LoVo (cell line): ENCODE measurements around the gene ZNRF1.

Source experiments
- DNase-seq: peaks from one replicate; pipeline ENCODE4 v3.0.0-alpha.2; 2016; ENCODE audit warnings: low spot score

ZNRF1 gene

DNA sequence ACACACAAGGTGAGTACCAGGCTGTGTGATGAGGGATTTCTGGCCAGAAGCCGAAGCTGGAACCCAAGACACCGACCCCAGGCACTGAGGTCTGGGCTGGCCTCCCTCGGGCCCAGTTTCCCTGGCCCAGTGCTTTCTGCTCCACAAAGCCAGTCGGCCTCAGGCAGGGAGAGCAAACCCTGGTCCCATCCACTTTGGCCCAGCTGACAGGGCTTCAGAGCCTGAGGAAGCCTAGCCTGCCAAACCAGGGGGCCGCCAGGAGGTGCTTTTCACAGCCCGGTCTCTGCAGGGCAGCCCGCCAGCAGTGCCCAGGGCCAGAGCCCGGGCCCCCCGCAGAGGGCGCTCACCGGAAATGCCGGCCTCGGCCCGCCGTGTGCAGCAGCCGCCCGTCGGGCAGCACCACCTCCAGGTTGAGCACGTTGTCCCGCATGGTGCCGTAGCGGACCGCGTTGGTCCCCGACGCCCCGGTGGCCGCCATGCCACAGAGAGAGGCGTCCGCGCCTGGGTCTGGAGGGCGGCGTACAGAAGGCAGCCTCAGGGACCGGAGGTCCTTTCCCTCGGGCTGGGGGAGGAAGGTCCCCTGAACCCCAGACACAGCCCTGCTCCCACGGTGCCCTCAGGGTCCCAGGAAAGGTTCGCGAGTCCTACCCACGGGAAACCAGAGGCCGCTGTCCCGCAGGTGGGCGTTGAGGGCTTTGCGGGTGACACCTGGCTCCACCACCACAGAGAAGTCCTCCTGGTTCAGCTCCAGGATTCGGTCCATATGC lies 115.5 kb downstream of the ZNRF1 start:
- DNase-seq, result no peak

DNA sequence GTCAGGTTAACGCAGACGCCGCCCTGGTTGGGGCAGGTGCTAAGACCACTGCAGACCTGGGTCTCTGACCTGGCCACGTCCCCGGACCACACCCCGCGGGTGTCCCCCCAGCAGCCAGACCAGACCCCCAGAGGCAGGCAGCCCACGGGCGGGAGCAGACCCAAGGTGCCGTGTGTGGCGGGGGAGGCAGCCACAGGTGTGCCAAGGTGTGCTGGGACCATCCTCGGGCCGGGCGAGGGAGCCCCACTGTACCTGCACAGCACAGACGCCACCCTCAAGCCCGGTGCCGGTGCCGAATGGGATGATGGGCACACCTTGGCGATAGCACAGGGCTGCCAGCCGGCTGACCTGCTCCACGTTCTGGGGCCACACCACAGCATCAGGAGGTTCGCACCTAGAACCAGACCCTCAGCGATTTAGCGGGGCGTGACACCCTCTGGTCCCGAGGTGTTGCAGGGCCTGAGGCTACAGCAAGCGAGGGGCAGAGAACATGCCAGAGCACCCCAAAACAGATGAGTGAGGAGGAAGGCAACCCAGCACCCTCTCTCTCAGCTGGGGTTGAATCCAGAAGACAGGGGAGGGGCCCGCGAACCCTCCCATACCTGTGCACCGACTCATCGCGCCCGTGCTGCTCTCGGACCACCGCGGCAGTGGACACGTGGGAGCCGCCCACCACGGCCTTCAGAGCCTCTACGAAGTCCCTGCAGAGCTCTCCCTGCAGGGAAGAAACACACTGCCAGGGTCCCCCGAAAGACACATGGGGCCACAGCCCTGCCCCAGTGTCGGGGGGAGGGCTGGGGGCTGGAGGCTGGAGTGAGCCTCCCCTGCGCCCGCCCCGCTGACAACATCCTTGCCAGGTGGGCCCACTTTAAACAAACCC lies 116.4 kb downstream of the ZNRF1 start:
- no peak for DNase-seq

DNA sequence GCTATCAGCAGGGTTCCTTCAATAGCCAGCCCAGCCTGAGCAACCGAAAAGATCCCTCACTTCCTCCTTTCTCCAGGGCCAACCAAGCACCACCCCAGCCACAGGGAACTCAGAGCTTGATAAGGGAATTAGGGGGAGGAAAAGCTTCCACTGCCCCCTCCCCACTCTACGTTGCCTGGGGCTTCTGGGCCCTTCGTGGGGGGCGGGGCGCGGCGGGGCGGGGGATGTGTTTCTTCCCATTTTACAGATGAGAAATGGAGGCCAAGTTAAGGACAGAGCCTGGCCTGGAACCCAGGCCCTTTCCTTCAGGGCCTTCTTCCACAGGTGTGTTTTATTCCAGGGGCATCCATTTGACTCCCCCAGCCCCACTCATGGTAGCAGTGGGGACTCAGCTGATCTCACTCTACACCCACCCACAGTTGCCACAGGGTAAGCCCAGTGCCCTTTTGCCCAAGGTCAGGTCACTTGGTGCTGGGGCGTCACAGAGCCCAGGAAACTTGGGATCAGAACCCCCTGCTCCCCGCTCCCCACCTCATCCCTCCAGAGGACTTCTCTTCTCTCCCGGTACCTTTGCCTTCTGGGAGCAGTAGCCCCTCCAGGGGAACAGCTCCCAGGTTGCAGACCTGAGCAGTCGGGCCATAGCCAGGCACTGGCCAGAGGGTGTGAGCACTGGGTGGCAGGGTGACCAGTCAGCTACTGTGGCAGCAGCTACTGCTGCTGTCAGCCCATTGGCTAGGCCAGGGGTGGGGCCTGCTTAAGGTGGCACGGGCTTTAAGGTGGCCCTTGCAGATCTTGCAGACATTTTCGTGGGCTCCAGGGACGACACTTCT lies 117.5 kb downstream of the ZNRF1 start, which contains the start of gene LDHD:
Gene LDHD (minus strand): TSS at position 700 of the 830 bp plus-strand sequence. CDS start 60 bp downstream, at position 640.
- peak; percentile 83 for DNase-seq

DNA sequence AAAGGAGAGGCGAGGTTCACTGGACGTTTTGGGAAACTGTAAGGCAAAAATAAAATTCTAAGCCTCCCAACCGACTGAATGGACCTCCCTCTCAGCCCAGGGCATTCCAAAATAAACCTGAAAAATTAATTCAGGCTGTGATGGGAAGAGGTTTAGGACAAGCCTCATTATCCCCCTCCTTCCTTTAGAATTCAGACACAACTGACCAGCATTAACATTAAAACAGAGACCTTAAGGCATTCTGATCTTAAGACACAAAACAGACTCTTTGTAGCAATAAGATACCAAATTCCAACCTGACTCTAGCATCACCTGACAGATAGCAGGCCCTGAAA lies 118.1 kb downstream of the ZNRF1 start:
- DNase-seq, result no peak

DNA sequence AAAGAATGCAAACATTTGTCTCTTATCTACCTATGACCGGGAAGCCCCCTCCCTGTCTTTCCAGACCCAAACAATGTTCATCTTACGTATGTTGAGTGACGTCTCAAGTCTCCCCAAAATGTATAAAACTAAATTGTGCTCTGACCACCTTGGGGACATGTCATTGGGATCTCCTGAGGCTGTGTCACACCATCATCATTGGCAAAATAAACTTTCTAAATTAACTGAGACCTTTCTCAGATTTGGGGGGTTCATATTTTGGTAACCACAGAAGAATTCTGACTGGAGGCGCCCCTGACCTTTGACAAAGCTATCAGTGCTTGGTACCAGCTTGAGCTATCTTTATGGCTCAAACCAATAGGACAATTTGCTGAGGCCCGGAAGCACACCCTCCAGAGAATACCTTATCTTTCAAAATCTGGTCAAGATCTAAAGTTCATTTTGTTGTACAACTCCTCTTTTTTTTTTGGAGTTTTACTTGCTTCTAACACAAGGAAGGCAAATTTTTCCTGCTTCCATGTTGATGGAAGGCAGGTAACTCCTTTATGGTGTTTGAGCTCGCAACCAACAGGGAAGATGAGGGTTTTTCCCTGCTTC lies 120.2 kb downstream of the ZNRF1 start:
- DNase-seq, result no peak

DNA sequence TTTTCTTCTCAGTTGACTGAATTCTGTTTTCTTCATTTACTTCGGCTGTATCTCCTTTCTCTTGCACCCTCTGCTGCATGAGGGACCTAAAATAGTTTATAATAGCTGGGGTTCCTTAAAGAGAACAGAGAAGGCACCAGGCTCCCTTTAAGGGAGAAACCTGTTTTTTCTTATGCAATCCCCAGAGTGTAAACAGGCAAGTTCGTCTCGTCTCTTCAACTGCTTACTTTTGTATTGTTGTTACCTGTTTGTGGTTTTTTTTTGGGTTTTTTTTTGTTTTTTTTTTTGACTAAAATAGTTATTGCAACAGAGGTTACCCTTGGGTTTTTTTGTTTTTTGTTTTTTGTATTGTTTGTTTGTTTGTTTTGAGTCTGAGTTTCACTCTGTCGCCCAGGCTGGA lies 121.4 kb downstream of the ZNRF1 start:
- no peak for DNase-seq

DNA sequence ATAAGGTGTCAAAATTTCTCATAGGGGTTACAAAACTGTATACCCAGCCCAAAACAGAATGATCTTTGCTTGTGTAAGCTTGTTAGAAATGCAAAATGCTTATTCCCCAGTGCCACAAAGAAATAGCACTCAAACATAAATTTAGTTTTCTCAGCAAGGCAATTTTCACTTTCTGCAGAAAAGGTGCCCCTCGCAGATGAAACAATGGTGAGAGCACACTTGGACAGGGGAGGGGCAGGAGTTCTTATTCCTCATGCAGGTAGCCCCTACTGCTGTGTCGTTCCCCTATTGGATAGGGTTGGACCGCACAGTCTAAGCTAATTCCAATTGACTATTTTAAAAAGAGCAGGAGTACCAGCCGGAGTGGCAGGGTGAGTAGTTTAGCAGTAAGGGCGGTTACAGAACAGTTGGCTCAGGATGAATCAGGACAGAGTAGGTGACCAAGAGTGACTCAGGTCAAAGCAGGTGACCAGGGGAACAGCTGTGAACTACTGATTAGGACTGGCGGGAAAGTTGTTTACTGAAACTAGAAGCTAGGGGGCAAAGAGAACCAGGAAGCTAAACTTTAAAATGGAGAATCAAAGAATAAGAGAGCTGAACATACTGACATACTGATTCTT lies 123.2 kb downstream of the ZNRF1 start:
- no peak for DNase-seq

DNA sequence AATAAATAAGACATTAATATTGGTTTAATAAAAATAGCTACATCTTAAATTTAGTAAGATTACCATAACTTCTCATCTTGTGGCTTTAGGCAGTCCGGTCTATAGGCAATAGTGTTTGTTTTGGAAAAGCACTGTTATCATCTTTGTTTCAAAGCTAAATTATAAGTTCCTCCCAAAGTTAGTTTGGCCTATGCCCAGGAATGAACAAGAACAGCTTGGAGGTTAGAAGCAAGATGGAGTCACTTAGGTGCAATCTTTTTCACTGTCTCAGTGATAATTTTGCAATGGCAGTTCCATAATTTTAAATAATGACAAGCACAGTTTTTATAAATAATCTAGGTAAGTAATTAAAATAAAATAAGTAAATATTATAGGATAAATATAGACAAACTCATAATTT lies 123.8 kb downstream of the ZNRF1 start:
- no peak for DNase-seq

DNA sequence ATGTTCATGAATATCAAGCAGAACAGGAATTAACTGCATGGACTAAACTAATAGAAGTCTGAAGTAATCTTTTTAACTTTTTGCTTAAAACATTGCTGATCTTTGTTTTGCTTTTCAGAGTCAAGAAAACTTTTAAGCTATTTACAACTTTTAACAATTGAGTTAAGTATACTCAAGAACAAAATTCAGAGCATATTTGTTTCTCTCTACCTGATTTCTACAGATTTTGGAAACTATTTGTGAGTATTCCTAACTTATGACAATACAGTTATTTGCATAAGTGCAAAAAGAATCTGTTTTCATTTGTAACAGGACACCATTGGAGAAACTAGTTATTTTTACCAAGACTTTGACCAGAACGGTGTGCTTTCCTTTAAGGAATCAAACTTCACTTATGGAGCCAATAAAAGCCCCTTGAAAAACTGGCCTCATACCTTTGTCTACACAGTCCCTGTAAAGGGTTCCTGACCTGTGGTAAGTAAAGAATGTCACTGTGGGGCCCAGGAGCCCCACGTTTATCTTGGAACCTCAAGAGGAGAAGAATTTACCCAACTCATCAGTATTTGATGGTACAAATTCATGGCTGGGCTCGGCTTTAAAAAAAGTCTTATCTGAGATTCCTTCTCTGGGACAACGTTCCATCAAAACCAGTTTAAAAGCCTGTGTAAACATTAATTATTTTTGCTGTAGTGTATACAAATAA lies 129.0 kb downstream of the ZNRF1 start:
- no peak for DNase-seq

DNA sequence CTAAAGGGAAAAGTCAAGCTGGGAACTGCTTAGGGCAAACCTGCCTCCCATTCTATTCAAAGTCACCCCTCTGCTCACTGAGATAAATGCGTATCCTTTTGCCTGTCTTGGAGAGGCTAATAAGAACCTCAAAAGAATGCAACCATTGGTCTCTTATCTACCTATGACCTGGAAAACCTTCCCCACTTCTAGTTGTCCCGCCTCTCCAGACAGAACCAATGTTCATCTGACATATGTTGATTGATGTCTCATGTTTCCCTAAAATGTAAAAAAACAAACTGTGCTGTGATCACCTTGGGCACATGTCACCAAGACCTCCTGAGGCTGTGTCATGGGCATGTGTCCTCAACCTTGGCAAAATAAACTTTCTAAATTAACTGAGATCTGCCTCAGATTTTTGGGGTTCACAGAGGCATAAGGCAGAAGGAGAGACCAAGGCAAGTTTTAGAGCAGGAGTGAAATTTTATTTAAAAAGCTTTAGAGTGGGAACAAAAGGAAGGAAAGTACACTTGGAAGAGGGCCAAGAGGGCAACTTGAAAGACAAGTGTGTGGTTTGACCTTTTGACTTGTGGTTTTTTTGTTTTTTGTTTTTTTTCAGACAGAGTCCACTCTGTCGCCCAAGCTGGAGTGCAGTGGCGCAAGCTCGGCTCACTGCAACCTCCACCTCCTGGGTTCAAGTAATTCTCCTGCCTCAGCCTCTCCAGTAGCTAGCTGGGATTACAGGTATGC lies 130.8 kb downstream of the ZNRF1 start:
- DNase-seq, result peak; percentile 30

DNA sequence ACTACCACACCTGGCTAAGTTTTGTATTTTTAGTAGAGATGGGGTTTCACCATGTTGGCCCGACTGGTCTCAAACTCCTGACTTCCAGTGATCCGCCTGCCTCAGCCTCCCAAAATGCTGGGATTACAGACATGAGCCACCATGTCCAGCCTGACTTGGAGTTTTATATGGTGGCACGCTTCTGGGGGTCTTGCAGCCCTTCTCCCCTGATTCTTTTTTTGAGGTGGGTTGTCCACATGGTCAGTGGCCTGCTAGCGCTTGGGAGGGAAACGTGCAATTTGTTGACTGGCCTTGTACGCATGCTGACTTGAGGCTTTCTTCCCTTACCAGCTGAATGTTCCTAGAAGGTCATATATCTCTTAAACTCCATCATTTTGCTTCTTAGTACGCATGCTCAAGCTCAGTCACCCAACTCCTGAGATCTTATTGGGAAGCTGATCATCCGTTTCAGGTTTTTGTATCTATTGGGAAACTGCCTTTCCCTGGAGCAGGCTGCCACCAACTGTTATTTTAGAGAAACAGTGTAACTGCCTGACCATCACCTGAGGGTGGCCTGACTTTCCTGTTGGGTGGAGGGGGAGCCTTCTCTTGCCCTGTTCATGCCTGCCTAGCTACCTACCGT lies 131.4 kb downstream of the ZNRF1 start:
- no peak for DNase-seq

DNA sequence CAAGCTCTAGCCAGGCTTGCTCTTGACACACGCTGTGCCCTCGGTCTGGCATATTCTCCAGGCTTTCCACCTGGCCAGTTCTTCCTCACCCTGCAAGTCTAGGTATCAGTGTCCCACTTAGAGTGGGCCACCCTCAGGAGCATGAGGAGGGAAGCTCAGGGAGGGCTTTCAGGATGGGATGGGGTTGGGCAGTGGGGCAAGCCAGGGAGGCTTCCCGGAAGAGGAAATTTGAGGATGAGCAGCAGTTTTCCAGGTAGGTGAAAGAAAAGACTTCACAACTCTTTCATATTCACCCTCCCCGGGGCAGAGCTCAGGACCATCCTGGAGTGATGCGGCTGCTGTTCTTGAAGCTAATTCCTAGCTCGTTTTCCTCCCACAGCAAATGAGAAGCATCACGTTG lies 132.3 kb downstream of the ZNRF1 start:
- DNase-seq, result no peak

DNA sequence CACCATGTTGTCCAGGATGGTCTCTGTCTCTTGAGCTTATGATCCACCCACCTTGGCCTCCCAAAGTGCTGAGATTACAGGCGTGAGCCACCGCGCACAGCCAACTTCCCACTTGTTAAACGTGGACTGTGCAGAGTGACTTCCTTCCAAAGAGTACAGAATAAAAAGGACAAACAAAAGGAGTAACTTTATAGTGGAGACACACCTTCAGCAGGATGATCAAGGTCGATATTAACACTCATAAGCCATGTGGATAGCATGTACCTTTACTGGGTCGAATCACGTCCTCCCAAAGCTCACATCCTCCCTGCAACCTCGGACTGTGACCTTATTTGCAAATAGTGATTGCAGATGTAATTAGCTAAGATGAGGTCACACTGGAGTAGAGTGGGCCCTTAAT lies 139.4 kb downstream of the ZNRF1 start:
- no peak for DNase-seq

DNA sequence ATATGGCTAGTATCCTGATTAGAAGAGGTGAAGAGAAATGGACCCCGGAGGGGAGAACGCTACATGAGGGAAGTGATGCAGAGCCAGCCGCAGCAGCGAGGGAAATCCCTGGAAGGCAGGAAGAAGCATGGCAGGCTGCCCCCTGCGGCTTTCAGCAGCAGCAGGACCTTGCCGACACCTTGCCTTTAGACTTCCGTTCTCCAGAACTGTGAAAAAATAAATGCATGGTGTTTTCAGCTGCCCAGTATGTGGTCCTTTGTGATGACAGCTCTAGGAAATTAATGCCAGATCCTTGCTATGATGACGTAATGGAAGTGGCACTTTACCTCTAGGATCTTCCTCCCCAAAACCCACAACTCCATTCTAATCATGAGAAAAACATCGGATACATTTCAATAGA lies 139.8 kb downstream of the ZNRF1 start:
- DNase-seq, result no peak

DNA sequence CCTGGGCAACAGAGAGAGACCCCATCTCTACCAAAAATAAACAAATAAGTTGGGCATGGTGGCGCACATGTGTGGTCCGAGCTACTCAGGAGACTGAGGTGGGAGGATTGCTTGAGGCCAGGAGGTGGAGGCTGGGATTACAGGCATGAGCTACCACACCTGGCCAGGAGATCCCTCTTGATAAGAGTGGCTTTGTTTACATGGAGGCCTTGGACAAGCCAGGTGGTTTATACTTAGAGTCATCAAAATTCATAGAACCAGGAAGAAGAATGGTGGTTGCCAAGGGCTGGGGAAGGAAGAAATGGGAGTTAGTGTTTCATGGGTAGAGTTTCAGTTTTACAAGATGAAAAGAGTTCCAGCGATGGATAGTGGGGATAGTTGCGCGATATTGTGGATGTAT lies 140.7 kb downstream of the ZNRF1 start:
- no peak for DNase-seq

DNA sequence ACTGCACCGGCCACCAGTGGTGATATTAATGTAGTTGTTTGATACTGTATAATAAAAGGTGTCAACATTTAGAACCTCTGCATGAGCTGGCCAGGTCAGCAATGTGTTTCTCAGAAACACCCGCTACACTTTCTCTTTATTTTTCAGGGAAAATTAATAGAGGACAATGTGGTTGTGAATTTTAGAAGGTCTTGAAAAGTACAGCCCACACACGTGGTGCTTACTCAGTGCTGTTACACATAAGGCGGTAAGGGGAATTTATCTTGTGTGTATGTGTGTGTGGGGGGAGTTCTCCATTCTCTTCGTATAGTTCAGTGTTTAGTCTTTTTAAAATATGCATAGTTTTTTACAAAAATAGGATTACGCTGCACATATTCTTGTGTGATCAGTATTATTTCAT lies 145.1 kb downstream of the ZNRF1 start:
- DNase-seq, result no peak

DNA sequence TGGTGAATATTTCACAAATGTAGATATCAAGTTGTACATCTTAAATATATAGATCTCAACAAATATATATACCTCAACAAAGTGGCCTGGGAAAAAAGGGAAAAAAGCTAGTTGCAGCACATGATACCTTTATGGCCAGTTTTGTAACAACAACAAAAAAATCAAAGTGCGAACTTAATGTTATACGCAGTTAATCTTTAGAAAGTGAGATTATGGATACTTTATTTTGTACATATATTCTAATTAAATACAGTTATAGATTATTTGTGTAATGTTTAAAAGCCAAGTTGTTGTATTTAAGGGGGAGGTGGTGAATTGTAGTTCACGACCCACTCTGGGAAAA lies 149.1 kb downstream of the ZNRF1 start:
- DNase-seq, result no peak

DNA sequence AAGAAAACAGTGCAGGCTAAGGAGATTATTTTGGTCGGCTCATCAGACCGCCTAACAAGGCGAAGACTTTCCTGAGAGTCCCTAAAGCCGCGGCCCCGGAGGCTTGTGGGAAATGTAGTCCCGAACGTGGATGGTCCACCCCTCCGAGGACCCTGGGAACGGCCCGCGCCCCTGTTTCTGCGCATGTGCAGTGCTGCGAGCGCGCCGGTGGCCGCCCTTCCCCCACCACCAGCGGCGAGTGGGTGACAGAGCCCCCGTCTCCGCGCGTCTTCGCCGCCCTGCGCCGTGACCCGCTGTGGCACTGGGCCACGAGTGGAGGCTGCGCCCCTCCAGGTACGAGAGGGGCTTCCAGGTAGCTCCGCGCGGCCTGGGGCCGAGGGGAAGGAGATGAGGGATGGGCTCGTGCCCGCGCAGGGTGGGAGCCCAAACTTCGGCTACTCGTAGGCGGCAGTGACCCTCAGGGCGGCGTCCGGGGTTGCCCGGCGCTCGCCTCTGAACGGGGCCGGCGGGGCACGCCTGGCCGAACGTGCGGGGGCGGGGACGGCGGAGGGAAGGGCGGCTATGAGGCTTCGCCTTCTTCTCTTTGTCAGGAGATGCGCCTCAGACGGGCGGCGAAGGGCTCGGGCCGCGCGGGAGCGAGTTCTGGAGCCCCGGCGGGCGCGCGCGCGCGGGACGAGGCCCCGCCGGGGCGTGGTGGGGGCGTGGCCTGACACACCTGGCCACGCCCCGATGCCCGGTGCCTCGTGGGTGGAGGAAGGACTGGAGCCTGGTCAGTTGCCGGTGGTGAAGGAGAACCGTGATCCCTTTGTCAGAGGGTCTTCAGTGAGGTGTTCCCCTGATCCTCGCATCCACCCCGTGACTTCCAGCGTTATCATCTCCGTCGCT lies 149.7 kb downstream of the ZNRF1 start, which contains the start of gene ZFP1:
Gene ZFP1 (plus strand): TSS at position 214 of the 885 bp plus-strand sequence. CDS start 4,428 bp downstream, outside the sequence.
- DNase-seq, result peak; percentile 93

DNA sequence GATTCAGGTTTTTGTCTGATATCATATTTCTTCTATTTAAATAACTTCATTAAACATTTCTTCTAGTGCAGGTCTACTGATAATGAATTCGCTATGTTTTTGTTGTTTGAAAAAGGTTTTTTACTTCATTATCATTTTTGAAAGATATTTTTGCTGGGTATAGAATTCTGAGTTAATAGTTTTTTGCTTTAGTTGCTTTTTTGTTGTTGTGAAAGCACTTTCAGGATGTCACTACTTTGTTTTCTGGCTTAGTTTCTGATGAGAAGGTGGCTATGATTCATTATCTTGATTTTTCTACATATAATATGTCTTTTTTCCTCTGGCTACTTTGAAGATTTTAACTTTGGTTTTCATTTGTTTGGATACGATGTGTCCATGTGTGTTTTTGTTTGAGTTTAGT lies 153.0 kb downstream of the ZNRF1 start:
- no peak for DNase-seq
